Measurements from ENCODE around the gene RNF167. TPM values are rescaled to one million over a fixed set of nuclear protein-coding genes. Genes with fewer than 3 reads are reported as not detected.

RNF167 gene
- total and polyA plus RNA-seq, 2 of the 13 experiments (the other 11 are each of a cell fraction or from before 2014, with no cell fraction given): 44.1 to 45.4 TPM

GRCh38 chr17:4986951-4987766 lies 47.1 kb downstream of the RNF167 start, which contains the start of gene CAMTA2 (continued):
- peak; percentile 72 for TF ChIP-seq ZNF414 (CRISPR knock-in tag; IDR thresholded peaks at IDR 0.05)
- TF ChIP-seq GATAD1 (CRISPR knock-in tag; IDR thresholded peaks at IDR 0.05): peak; percentile 90
- no peak for TF ChIP-seq ZNF75D (CRISPR knock-in tag; IDR thresholded peaks at IDR 0.05; ENCODE audit: borderline replicate concordance)
- TF ChIP-seq EP300 (IDR thresholded peaks at IDR 0.05; ENCODE audit: low read depth in 2 of 2, low read length in 2 of 2): peak in 1 of 2 experiments; percentile 34; a peak in 2 of 4 replicates
- TF ChIP-seq EP300 (CRISPR knock-in tag; IDR thresholded peaks at IDR 0.05; ENCODE audit: borderline replicate concordance): peak; percentile 22; the same call in 1 of the 2 replicates
- TF ChIP-seq ZNF770 (CRISPR knock-in tag; IDR thresholded peaks at IDR 0.05): peak; percentile 50
- TF ChIP-seq PAX8 (CRISPR knock-in tag; IDR thresholded peaks at IDR 0.05; ENCODE audit: borderline replicate concordance): no peak
- no peak for TF ChIP-seq RCOR2 (CRISPR knock-in tag; IDR thresholded peaks at IDR 0.05)
- TF ChIP-seq ZNF234 (CRISPR knock-in tag; conservative IDR thresholded peaks at IDR 0.05): peak; percentile 82; the same call in 1 of the 2 replicates
- no peak for TF ChIP-seq ZNF775 (CRISPR knock-in tag; IDR thresholded peaks at IDR 0.05; ENCODE audit: borderline replicate concordance)
- TF ChIP-seq CEBPG (CRISPR knock-in tag; IDR thresholded peaks at IDR 0.05): no peak
- TF ChIP-seq ZNF879 (CRISPR knock-in tag; IDR thresholded peaks at IDR 0.05): 0 out of 2 replicates have a peak, but pooled peaks have one; percentile 37
- 0 out of 2 replicates have a peak, but pooled peaks have one; percentile 22 for TF ChIP-seq ZNF292 (CRISPR knock-in tag; IDR thresholded peaks at IDR 0.05; ENCODE audit: borderline replicate concordance, low read depth)
- no peak; the same call in 1 of the 2 replicates for TF ChIP-seq ZNF558 (CRISPR knock-in tag; IDR thresholded peaks at IDR 0.05; ENCODE audit: borderline replicate concordance)
- no peak for TF ChIP-seq ZBTB46 (CRISPR knock-in tag; IDR thresholded peaks at IDR 0.05; ENCODE audit: borderline replicate concordance)
- no peak for TF ChIP-seq ZNF557 (CRISPR knock-in tag; IDR thresholded peaks at IDR 0.05)
- no peak for TF ChIP-seq EZH2 (conservative IDR thresholded peaks at IDR 0.05; ENCODE audit: low read depth, low read length)
- no peak for TF ChIP-seq ZNF737 (CRISPR knock-in tag; IDR thresholded peaks at IDR 0.05; ENCODE audit: borderline replicate concordance)
- no peak for TF ChIP-seq BHLHE40 (IDR thresholded peaks at IDR 0.05; ENCODE audit: low read length)
- TF ChIP-seq ZNF780A (CRISPR knock-in tag; IDR thresholded peaks at IDR 0.05): 0 out of 2 replicates have a peak, but pooled peaks have one; percentile 67

All from HepG2 (cell line).